HG03280 (cell line): ENCODE data around the gene ZBTB20.
A peak's percentile ranks its signal among the peaks of the same experiment; 100 is the strongest.

ENCODE experiments used
- ATAC-seq: cut with Tn5 transposase; IDR thresholded peaks from one replicate; pipeline ENCODE4 v1.9.1; 2021; ENCODE audit warnings: mild to moderate bottlenecking, moderate library complexity; ENCODE audit not compliant: unreplicated experiment

The ZBTB20 gene

GRCh38 chr3:114356066-114356465 lies 791.0 kb downstream of the ZBTB20 start:
- no peak for ATAC-seq

DNA sequence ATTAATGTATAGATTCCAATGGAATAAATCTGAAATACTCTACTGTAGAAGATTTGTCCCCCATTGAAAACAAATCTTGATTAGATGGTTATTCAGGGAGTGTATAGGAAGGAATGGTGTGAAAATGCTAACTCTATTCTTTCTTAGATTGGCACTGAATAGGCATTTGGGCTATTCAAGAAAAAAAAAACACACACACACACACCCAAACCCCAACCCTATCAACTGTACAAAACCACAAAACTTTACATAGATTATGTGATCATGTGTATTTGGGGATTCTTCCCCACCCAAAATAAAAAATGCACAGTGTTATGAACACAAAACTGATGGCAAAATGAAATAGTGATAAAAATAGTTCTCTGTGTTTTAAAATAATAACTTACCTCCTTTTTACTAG lies 791.4 kb downstream of the ZBTB20 start:
- no peak for ATAC-seq

DNA sequence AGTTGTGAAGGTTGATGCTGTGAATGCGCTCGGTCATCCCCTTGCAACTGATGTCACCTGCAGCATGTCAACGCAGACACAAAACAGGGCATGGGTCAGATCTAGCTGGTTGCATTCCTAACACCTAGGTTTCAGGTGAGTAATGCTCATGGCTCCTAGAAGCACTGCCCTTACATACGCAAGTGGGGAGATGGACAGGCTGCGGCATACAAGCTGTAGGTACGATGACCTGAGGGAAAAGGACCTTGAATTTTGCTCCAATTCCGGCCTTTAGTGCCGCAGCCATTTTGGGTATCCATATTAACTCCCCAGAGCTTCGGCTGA lies 795.3 kb downstream of the ZBTB20 start:
- no peak for ATAC-seq

- no peak for ATAC-seq
Measured at GRCh38 chr3:114351123-114351821, 795.8 kb downstream of the ZBTB20 start.

DNA sequence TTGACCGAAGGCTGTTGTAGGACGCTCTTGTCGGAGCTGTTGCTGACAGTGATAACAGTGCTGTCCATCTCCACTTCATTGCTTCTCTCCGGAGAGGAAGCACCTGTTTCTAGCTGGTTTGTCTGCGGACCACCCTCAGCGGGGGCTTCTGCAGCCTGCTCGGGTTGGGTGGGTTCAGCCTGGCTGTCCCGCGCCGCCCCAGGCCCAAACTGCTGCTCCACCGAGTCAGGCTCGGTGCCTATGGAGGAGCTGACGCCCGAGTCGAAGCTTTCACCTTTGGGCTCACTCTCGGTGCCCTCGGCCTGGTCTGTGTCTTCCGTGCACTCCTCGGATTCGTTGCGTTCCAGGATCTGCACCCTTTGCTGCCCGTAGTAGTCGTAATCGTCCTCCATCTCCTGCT lies 796.4 kb downstream of the ZBTB20 start:
- no peak for ATAC-seq

DNA sequence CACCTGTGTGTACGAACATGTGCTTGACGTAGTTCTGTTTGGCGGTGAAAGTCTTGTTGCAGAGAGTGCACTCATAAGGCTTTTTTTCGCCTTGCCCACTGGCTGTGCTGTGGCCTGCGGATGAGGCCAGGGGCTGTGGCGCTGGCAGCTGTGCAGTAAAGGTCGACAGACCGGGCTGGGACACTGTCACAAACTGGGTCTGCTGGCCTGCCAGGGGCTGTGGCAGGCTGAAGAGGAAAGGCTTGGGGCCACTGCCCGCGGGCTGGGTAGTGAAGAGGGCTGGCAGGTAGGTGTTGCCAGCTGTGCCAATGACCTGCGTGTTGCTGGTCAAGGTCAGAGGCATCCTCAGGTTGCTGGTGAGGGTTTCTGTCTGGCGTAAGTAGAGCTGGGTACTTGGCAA lies 796.8 kb downstream of the ZBTB20 start:
- no peak for ATAC-seq

- ATAC-seq, result no peak
Measured at GRCh38 chr3:114344492-114344891, 802.6 kb downstream of the ZBTB20 start.

- no peak for ATAC-seq
Measured at GRCh38 chr3:114338651-114339357, 808.3 kb downstream of the ZBTB20 start.

GRCh38 chr3:114336857-114337256 lies 810.2 kb downstream of the ZBTB20 start:
- no peak for ATAC-seq

- no peak for ATAC-seq
Measured at GRCh38 chr3:114336122-114336697, 810.9 kb downstream of the ZBTB20 start.

DNA sequence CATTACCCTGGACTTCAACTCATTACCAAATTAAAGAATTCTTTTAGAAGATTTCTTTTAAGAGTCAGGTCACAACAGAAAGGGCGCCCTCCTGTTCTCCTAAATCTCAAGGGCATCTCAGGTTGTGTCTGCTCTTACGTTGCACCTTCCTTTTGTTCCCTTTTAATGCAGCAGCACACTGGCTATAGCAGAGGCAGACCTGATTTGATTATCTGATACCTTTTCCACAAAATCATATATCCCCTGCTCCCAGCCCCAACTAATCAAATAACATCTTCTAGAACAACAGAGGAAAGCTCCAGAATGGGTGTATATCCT lies 813.2 kb downstream of the ZBTB20 start:
- ATAC-seq, result no peak

DNA sequence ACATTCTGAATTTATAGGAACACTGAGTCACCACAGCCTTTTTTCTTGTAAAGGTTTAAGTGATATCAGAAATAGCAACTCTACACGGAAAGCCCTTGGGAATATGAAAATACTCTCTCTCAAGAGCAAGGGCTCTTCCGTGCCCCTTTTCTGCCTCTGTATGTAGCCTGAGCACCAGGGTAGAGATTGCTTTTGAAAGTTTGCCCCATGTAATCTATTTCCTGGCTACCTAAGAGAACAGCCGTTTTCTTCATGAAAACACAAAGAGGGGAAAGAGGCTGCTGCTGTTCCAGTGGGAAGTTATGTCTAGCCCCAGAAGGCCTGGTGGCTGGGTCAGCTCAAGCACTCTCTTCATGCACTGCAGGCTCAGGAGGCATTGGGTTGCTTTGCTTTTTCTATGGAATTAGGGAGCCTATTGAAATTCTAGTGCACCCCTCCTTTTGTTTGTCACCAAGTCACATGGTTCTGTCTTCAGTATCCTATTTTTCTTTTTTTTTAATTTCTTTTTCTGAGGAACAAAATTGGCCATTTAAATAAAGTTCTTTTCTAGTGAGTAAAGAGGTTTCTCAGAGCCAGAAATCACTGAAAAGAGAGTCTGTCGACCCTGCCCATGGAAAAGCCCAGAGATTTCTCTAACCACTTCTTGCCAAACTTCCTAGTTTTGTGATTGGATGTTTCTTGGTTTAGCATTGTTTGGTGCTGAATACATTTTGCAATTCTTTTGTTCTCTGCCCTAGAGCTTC lies 813.7 kb downstream of the ZBTB20 start:
- no peak for ATAC-seq

DNA sequence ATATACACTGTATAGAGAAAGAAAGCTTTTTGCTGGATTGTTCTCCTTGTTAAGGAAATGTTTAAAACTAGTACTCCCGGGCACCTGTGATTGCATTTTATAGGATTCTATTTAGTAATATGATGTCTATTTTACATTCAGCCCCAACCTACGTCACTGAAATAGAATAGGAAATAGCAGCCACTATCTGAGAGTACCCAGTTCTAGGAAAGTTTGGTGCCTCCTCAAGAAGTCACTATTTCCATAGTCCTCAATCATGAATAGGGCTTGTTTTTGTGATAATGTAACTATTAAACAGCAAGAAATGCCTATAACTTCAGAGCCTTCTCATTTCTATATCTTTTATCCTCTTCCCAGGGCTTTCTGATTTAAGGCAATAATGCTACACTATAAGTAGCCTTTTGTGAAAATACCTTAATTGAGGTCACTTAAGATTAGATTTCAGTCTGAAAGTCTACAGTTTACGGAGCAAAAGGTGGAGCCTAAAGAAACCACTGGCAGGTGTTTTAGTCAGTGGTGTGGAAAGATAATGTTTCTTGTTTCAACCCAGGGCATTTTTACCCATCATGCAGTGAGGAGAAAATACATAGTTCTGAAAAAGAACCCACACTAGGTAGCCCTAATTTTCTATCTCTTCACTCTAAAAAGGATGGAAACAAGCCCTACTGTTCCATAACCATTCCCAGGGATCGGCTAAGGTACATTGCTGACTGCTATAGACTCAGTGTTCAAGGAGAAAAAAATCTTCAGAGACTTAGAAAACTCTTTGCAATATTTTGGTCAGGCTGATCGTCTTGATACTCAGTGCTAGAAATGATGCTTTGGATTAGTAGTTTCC lies 814.5 kb downstream of the ZBTB20 start:
- peak; percentile 59 for ATAC-seq

GRCh38 chr3:114331710-114332109 lies 815.4 kb downstream of the ZBTB20 start:
- ATAC-seq, result no peak

DNA sequence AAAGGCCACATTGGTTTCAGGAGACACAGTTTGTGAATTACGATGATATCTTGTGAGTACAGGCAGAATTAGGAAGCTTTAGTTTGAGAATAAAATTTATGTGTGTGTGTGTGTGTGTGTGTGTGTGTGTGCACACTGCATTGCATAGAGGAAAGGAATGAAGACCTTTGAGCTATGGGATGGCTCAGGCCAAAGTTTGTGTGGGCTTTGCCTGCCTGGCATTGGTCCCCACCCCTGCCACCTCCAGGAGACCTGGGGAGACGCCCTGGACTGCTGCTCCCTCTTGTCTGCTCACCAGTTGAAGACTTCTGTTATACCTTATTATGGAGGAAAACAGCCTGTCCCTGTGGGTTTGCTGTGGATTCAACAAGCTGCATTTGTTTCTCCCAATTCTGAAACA lies 816.1 kb downstream of the ZBTB20 start:
- ATAC-seq, result no peak

DNA sequence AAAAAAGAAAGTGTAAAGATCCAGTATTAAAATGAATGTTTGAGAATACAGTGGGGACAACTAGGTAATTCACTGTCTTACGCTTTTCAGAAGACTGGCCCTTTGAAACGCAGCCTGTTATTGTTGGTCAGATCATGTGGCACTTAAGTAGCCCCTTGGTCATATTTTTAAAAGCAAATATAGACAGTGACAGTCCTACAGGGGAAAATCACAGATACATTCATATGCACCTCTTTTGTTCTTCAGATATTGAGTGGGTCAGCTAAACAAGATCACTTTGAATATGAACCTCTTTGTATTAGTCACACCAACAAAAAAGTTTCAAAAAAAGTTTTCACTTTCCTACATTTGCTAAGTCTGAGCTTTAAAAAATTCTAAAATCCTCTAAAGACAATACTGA lies 817.3 kb downstream of the ZBTB20 start:
- peak; percentile 46 for ATAC-seq

- ATAC-seq, result no peak
Measured at GRCh38 chr3:114328345-114328744, 818.7 kb downstream of the ZBTB20 start.

GRCh38 chr3:114327665-114328064 lies 819.4 kb downstream of the ZBTB20 start:
- no peak for ATAC-seq

- ATAC-seq, result no peak
Measured at GRCh38 chr3:114323546-114324254, 823.4 kb downstream of the ZBTB20 start.

- ATAC-seq, result no peak
Measured at GRCh38 chr3:114320246-114320645, 826.8 kb downstream of the ZBTB20 start.
